CD4-positive, alpha-beta T cell treated with Interleukin-1 beta for 1 hour (primary cell): ENCODE data around the gene TSPAN4.

Experiments
- DNase-seq, 2 donors: peaks; one replicate each; pipeline ENCODE4 v3.0.0-alpha.2; 2020 to 2022

TSPAN4 gene

GRCh38 chr11:913043-913442 is 70.4 kb downstream of the TSPAN4 start:
- no peak for DNase-seq

DNA sequence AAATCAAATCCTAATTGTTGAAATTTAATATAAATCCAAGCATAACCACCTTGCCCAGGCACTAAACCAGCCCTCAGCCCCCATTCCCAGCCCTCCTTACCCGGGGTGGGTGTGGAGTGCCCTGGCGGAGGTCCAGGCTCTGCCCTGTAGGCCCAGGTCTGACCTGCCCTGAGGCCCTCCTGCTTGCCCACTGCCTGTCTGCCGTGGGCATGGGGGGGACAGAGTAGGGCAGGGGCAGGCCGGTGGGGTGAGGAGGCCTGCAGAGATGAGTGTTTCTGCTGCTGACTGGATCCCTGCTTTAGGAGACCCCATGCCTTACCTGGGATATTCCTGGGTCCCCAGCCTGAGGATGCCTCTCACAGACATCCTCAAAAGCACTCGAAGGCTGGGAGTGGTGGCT is 71.6 kb downstream of the TSPAN4 start:
- DNase-seq: no peak

GRCh38 chr11:914747-915501 is 72.3 kb downstream of the TSPAN4 start:
- no peak for DNase-seq
